ENCODE results near the gene ZNF879. TPM values are rescaled to one million over a fixed set of nuclear protein-coding genes. Genes with fewer than 3 reads are reported as not detected.

The ZNF879 gene
- total RNA-seq, 3 donors from 2014 or later, result 2.0 to 2.8 (median 2.3) TPM

- Mint-ChIP-seq H3K27me3 (ENCODE audit: low read depth) (peaks cover 3% of the 10 kb centered on the region), H3K9me3 (peaks cover 15% of the 10 kb centered on the region), H3K4me3 (no peak overlapping the region), H3K36me3 (ENCODE audit: insufficient read depth) (no peaks in the 10 kb centered on the region), H3K4me1 (ENCODE audit: low read depth) (peaks cover 11% of the 10 kb centered on the region)
- no peak for DNase-seq
- no peak for ATAC-seq
These were observed 32.2 kb downstream of the ZNF879 start for GRCh38 chr5:179055841-179056240.

DNA sequence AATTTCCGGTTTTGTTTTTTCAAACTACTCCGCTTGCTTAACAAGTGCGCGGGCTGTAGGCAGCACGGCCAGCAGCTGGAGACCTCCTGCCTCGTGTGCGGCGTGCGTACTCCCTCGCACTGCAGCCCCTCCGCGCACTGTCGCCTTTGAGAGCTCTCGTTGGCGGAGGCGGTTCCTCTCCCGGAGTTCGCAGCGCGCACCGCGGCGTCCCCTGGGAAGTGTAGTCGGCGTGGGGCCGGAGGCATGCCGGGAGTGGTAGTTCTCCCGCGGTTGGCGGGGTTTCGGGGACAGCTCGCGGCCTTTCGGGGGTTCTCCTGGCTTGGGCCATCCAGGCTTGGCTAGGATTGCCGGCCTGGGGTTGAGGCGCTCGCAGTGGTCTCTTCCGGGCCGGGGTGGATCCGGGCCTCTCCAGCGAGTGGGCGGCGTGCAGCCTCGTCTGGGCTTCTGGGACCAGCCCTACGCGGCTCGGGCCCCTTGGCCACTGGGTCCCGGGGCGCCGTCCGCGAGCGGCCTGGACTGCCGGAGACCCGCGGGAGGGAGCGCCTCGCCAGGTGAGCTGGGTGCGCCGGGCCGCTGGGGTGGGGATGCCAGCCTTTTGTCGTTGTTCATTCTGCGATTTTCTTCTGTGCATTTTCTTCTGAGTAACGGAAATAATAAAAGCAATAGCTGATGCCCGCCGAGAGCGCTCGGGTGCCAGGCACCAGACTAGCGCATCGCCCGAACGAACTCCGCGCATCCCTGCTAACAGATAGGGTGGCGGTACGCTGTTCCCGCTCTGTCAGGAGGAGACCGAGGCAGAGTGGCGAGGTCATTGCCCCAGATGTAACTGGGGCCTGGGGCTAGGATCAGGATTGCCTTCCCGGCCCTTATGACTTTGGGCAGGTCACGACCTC is 36.8 kb downstream of the ZNF879 start, which contains the start of gene ZNF354C:
TSS of gene ZNF354C (plus strand) at position 258 of the 893 bp plus-strand sequence. CDS start 1,696 bp downstream, outside the sequence.
- Mint-ChIP-seq H3K36me3 (ENCODE audit: insufficient read depth) (peaks cover 30% of the 10 kb centered on the region), H3K9me3 (peaks cover 9% of the 10 kb centered on the region), H3K4me3 (peak within 1 kb of the TSS; percentile 92), H3K4me1 (ENCODE audit: low read depth) (peaks cover 24% of the 10 kb centered on the region), H3K27me3 (ENCODE audit: low read depth) (peaks cover 2% of the 10 kb centered on the region)
- peak; percentile 82 for DNase-seq
- ATAC-seq, result peak; percentile 99

DNA sequence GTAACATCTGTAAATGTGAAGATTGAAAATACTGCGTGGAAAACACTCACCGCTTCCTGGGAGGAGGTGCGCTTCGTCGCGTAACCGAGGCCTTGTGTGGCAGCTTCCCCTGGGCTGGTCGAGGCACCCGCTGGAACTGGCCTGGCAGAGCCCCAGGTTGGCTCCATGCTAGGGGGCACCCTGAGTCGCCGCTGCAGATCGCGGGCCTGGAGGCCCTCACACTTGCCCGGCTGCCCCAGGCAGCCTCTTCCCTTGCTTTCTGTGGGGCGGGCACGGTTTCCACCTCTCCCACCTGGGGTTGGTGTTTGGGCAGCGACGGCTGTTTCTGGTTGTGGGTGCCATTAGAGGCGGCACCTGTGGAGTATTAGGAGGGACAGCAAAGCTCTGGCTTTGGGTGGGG is 37.4 kb downstream of the ZNF879 start:
- DNase-seq, result no peak
- Mint-ChIP-seq H3K9me3 (peaks cover 14% of the 10 kb centered on the region), H3K27me3 (ENCODE audit: low read depth) (peaks cover under 1% of the 10 kb centered on the region), H3K4me3 (peak overlapping the region; percentile 92), H3K4me1 (ENCODE audit: low read depth) (peaks cover 24% of the 10 kb centered on the region), H3K36me3 (ENCODE audit: insufficient read depth) (peaks cover 36% of the 10 kb centered on the region)
- no peak for ATAC-seq

- peaks cover 27% of the 10 kb centered on the region for H3K9me3 Mint-ChIP-seq
These were observed 42.1 kb downstream of the ZNF879 start for GRCh38 chr5:179065703-179066102.

GRCh38 chr5:179079165-179079987 is 55.8 kb downstream of the ZNF879 start:
- Mint-ChIP-seq H3K4me3 (no peak overlapping the region), H3K27me3 (ENCODE audit: low read depth) (no peaks in the 10 kb centered on the region), H3K4me1 (ENCODE audit: low read depth) (no peaks in the 10 kb centered on the region), H3K36me3 (ENCODE audit: insufficient read depth) (peaks cover 60% of the 10 kb centered on the region), H3K9me3 (peaks cover 53% of the 10 kb centered on the region)
- DNase-seq (no peak), ATAC-seq (no peak)

More at GRCh38 chr5:179065703-179066102, 42.1 kb downstream of the ZNF879 start:
- no peak for ATAC-seq
- DNase-seq, result no peak
- Mint-ChIP-seq H3K36me3 (ENCODE audit: insufficient read depth) (peaks cover 74% of the 10 kb centered on the region), H3K4me1 (ENCODE audit: low read depth) (peaks cover 14% of the 10 kb centered on the region), H3K4me3 (no peak overlapping the region), H3K27me3 (ENCODE audit: low read depth) (no peaks in the 10 kb centered on the region)

GRCh38 chr5:179080724-179081123 is 57.1 kb downstream of the ZNF879 start:
- Mint-ChIP-seq H3K4me3 (no peak overlapping the region), H3K36me3 (ENCODE audit: insufficient read depth) (peaks cover 52% of the 10 kb centered on the region), H3K4me1 (ENCODE audit: low read depth) (no peaks in the 10 kb centered on the region), H3K9me3 (peaks cover 57% of the 10 kb centered on the region), H3K27me3 (ENCODE audit: low read depth) (no peaks in the 10 kb centered on the region)
- ATAC-seq (no peak), DNase-seq (no peak)

Other genes with a start within 250 kb of the ZNF879 start
- gene ZNF354B, start 163.9 kb upstream of the ZNF879 start, total RNA-seq, result 10 to 100 TPM; 11.1 to 12.4 (median 11.9) TPM
- gene ZFP2, start 127.9 kb upstream of the ZNF879 start, total RNA-seq, result under 1 TPM; 0.14 to 0.21 (median 0.15) TPM
- gene ZNF454, start 82.6 kb upstream of the ZNF879 start, total RNA-seq, result not detected
- gene GRM6, start 28.5 kb upstream of the ZNF879 start, total RNA-seq, result not detected
- gene ZNF354C, start 36.6 kb downstream of the ZNF879 start, total RNA-seq, result 1 to 10 TPM; 3.4 to 4.2 (median 3.9) TPM